GM19463 (cell line): ENCODE results near the gene SHOC1.
"Not testable (repeated sequence)": the region's sequence is repeated elsewhere in the genome, so short reads cannot be mapped to it uniquely, and the experiment has no call there.

Experiments
- ATAC-seq: cut with Tn5 transposase; IDR thresholded peaks from one replicate; pipeline ENCODE4 v1.9.1; 2021; ENCODE audit warnings: mild to moderate bottlenecking, moderate library complexity; ENCODE audit not compliant: unreplicated experiment

Gene SHOC1

DNA sequence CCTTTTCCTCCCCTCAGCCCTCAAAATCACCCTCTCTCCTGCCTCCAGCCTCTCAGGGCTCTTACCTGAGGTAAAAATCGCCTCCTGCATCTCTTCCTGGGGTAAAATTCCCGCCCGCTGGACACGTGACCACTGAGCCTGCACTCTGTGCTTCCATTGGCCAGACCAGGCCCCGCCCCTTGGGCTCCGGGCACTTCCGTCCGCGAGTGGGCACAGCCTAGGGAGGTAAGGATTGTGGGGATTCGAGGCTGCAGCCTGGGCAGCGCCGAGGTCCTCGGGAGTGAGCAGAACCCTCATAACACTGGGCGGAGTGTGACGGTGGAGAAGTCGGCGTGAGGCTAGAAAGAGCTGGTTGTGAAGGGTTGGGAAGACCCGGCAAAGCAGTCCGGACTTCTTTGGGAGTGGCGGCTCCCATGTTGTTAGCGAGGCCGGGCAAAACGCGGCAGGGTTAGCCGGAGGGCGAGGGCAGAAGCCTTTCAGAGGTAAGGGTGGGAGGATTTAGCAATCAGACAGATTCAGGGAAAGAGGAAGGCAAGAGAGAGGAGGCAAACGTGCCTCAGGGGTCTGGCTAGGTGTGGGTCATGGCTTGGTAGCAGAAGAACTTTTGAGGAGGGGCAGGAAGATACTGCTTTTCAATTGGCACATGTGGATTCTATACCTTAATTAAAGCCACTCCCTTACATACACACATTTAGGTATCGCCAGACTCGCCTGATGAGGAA lies at the start of gene SHOC1:
TSS of gene SHOC1 (minus strand) at position 103 of the 722 bp plus-strand sequence. CDS start 3,519 bp downstream, outside the sequence.
- ATAC-seq = no peak

DNA sequence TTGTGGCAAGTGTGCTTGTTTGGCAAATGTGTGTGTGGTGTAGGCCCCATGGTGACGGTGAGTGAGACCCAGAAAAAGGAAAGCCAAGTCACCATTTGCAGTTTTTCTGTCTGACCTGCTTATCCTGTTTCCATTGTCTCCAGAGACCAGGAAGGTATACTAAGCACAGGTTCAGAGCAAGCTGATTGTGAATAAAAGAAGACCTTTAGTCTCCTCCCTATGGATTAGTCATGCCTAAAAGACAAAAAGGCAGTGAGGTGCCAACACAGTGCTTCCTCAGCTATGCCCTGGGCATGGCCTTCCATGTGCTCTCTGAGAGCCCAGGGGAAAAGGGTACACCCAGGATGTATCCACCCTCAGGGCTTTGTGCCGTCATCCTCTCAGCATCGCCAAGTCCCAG lies 49.2 kb upstream of the SHOC1 start:
- no peak for ATAC-seq

- ATAC-seq = no peak
Measured at GRCh38 chr9:111842313-111842712, 47.6 kb upstream of the SHOC1 start.

DNA sequence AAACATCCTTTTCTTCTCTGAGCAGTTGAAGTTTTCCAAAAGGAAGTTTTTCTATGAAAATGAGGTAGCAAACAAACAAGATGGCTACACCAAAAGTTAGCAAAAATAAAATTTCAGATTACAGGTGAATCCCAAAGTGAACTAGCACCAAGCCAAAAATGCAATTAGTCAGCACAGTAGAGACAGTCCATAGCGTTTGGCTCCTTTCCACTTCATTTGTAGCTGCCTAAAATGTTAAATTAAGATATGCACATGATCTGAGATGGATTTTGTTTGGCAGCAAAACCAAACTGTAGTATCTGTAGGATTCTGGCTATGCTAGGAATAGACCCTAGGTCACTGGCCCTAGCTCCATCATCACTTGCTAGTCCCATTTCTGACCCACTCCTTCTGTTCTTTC lies 45.7 kb upstream of the SHOC1 start:
- ATAC-seq = no peak

GRCh38 chr9:111839987-111840386 lies 45.2 kb upstream of the SHOC1 start:
- ATAC-seq = no peak

DNA sequence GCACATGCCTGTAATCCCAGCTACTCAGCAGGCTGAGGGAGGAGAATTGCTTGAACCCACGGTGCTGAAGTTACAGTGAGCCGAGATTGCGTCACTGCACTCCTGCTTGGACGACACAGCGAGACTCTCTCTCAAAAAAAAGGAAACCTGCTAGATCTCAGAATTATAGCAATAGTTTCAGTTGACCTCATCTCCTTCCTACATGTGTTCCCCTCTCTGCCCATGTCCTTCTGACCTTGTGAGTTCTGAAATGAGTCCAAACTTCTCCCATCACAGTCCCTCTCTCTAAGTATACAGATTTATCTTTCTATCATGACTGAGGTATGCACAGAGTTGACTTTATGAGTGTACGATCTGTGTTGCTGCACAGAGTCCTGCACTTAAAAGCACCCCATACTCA lies 44.6 kb upstream of the SHOC1 start:
- ATAC-seq = peak; percentile 67

DNA sequence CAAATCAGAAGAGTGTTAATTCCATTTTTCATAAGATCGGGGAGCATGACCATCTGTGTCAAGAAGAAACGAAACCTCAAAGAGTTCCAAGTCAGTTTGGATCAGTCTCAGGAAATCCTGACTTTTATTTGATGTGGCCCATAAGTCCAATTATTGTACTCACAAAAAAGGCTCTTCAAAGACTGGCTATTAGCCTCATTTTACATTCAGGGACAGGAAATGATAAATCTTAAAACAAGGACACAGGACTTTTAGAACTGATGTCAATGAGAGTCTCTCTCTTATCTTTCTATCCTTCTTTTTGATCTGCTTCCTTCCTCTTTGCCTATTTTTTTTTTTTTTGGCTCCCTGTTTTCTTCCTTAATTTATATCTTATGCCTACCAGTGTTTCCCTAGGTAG lies 43.7 kb upstream of the SHOC1 start:
- no peak for ATAC-seq

- ATAC-seq = no peak
Measured at GRCh38 chr9:111836311-111836710, 41.6 kb upstream of the SHOC1 start.

DNA sequence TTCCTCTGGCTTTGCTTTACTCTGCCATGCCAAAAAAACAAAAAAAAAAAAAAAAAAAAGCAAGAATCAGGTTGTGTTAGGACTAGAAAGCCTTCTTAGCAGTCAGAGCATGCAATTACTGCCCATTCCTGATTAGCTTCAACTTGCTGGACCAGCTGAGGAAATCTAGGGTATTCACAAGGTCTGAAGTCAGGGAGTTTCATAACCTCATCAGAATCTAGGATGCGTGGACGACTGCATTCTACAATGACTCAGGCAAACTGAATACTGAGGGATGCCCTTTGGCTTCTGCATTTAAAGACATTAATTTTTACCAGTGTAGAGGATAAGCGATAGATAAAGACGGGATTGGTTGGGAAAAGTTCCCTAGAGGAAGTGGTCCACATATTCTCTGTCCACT lies 39.2 kb upstream of the SHOC1 start:
- no peak for ATAC-seq

DNA sequence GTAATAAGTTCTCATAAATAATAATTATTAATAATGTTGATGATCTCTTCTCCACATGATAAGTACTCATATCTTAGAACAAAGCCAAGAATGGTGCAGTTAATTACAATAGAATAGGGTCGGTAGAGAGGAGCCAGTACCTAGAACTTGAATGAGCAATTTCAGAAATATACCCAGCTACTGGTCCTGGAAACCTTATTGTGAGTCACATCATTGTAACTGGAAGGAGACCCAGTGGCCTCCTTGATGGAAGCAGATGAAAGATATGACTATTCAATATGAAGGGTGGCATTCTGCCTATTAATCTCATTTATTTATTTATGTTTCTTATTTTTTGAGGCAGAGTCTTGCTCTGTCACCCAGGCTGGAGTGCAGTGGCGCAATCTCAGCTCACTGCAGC lies 37.7 kb upstream of the SHOC1 start:
- no peak for ATAC-seq

DNA sequence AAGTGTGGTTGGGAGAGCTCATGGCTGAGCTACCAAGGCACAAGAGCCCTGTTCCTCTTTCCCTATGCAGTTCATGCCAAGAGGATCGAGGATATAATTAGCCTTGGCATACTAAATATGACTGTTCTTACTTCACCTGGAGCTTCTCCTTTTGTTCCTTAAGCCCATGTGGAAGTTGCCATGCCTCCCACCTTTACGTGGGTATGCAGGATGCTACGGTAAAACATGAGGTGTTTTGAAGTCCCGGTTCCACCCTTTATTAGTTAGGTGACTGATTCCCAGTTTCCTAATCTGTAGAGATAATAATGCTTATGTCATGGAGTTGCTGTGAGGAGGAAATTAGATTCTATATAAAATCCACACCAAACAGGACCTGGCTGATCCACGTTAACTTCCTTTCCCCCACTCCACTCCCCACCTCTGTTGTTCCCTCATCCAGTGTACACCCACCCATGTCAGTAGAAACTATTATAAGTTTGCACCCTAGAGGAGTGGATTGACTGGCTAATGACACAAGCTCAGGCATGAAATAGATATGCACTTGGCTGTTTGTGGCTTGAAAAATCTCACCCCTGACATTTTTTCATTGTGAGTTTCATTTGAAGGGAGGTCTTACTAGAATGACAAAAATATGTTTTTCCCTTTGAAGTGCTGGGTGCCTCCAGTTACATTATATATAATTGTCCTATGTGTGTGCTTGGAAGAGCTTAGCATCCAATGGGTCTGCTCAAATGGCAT lies 36.8 kb upstream of the SHOC1 start:
- ATAC-seq = no peak

GRCh38 chr9:111828193-111828592 lies 33.5 kb upstream of the SHOC1 start:
- no peak for ATAC-seq

GRCh38 chr9:111825468-111826145 lies 30.9 kb upstream of the SHOC1 start:
- no peak for ATAC-seq

- ATAC-seq = no peak
Measured at GRCh38 chr9:111821006-111821528, 26.3 kb upstream of the SHOC1 start.

- no peak for ATAC-seq
Measured at GRCh38 chr9:111819360-111819759, 24.6 kb upstream of the SHOC1 start.

DNA sequence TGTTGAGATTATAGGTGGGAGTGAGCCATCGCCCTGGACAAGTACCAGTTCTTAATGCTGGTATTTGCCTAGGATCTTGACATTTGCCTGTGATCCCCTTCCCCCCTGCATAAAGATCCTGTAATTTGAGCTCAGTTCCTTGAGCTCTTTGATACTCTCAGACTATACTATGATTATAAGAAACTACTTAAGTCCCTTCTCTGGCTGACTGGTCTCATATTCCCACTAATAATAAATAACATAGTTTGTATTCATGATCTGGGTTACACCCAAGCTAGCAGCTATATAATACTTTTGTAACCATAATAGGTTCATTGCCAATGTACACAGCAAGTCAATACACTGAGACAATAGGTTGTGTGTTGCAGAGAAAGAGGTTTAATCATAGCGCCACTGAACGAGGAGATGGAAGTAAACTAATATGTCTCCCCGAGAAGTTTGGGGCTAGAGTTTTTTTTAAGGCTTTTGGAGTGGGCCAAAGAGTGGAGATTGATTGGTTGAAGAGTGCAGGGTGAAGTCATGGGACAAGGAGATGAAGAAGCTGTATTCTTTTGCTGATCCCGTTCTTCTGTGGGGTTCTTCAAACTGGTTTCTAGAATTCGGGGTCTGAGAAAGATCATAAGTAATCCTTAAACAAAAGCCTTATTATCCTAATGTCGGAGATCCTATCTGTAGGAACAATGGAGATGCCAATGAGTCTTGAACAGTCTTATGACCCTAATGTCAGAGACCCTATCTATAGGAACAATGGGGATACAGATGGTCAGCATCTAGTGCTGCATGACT lies 20.7 kb upstream of the SHOC1 start:
- no peak for ATAC-seq

- ATAC-seq = no peak
Measured at GRCh38 chr9:111812337-111812736, 17.6 kb upstream of the SHOC1 start.

DNA sequence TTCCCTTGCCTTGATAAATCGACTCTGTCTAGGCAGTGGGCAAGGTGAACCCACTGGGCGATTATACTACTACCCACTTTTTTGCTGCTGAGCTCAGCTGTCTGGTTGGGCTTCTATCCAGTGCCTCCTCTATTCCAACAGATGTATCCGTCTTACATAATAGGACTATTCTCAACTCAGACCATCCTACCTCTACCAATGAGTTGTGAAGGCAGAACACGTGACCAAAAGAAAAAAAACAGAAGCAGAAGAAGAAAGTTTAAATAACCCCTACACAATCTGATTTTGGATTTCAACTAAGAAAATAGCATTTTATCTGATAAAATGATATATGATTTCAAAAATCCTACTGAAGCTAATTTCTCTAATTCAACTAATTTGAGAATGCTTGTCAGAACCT lies 16.2 kb upstream of the SHOC1 start:
- no peak for ATAC-seq

- ATAC-seq = not testable (repeated sequence)
Measured at GRCh38 chr9:111810415-111810814, 15.7 kb upstream of the SHOC1 start.

DNA sequence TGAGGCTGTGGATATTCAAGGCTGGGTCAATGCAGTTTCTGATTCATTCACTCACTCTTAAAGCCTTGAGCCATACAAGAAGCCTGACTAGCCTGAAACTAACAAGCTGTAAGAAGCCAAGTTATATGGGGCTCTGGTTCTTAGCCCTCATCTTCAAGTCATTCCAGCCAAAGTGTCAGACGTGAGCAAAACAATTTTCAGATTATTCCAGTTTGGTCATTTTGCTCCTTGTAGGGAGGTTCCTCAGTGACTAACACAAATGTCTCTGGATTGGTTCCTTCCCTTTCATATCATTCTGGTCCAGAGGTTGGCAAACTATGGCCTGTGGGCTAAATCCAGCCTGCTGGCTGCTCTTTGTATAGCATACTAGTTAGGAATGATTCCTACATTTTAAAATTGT lies 12.5 kb upstream of the SHOC1 start:
- no peak for ATAC-seq

- ATAC-seq = no peak
Measured at GRCh38 chr9:111806259-111806658, 11.5 kb upstream of the SHOC1 start.
